AG08396 (cell line): ENCODE data around the gene FLNA.
"Not testable (repeated sequence)": the region's sequence is repeated elsewhere in the genome, so short reads cannot be mapped to it uniquely, and the experiment has no call there.

Experiments
- DNase-seq: peaks from one replicate; pipeline ENCODE4 v3.0.0; 2012; ENCODE audit warnings: low spot score, mixed read lengths

The FLNA gene

DNA sequence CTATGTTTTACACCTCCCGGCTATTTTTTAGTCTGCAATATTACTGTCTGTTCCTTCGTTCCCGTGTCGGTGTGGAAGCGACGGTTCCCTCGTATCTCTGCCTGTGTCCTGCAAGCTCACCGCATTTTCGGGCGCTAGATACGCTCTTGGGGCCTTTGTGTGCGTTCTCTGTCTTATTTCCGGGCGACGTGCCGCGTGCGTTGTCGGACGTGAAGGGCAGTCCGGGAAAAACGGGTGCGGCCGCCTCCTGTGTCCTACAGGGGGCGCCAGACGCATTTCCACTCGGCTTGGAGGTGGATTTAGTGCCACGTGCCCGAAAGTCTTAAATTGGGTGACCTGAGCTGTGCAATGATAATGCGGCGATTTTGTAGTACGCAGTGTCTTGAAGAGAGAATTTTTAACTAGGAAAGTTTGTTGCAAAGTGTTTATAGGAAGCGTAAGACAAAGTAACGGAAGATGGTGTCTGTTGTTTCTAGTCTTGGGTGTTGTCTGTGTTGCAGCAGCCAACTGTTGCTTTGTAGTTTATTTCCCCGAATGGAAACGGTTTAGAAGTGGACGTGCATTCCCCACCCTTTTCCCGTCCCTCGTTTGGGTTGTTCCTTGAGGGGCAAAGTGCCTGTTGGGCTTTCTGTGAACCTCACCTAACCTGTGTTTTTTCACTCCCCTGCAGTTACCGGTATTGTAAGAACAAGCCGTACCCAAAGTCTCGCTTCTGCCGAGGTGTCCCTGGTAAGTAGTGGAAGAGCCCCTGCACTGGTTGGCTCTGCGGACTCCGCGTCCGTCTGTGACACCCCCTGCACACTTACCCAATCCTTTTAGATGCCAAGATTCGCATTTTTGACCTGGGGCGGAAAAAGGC, 24.5 kb upstream of the FLNA start:
- no peak for DNase-seq

DNA sequence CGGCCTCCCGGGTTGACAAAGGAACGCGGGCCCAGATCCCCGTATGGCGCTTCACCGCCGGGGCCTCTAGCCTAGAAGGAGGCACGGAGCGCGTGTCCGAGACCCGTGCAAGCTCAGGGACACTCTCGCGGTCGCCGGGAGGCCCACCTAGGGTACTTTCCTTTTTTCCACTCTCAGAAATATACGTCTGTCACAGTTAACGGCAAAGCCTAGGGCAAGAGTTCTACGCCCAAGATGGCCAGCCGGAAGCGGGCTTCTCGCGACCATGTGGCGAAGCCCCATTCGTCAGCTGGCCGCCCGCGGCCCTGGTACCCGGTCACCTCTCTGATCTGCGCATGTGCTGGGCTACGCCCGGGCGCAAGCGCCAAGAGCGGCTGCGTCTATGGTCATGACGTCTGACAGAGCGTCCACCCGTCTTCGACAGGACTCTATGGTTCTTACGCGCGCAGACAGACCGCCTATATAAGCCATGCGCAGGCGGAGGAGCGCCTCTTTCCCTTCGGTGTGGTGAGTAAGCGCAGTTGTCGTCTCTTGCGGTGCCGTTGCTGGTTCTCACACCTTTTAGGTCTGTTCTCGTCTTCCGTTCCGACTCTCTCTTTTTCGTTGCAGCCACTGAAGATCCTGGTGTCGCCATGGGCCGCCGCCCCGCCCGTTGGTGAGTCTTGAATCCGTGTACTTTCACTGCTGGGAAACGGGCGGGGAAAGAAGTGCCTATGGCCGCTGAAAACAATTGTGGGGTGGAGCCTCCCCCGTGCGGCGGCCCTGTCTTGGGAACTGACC, 23.6 kb upstream of the FLNA start, which contains the start of gene RPL10:
Gene RPL10, plus strand, starts transcription at position 490 of the 780 bp plus-strand sequence. Its CDS starts 143 bp downstream, at position 633.
- peak; percentile 97 for DNase-seq

DNA sequence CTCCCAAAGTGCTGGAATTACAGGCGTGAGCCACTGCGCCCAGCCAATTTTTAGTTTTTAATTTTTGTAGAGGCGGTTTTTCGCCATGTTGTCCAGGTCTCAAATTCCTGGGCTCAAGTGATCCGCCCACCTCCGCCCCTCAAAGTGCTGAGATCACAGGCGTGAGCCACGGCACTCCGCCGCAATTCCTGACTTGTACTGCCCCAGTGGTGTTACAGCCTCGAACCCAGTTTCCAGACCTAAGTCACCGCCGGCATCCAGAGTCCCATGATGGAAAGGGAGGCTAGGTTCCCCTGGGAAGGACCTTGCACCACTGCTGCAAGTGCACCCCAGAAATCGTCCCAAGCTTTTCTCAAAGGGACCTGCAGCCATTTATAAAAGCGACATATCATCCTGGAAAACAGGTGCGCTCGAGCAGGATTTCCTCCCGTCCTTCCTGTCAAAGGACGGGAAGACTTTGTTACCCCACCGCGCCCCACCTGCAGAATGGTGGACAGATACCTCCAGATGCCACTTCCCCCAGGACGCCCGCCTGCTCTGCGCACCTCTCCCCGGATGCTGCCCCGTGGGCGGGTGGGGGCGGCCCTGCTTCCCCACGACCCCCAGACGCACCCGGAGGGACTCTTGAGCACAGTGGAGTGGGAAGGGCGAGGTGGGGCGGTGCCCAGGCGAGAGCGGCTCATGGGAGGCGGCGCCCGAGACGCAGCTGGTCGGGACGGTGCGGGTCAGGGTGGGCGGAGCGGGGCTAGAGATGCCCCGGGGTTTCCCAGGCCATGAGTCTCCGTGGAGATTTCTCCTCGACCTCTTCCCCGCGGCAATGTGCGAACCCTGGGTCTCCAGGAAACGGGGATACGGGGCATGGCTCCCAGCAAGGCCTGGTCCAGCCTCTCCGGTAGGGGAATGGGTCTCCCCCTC, 22.8 kb upstream of the FLNA start:
- peak; percentile 68 for DNase-seq

DNA sequence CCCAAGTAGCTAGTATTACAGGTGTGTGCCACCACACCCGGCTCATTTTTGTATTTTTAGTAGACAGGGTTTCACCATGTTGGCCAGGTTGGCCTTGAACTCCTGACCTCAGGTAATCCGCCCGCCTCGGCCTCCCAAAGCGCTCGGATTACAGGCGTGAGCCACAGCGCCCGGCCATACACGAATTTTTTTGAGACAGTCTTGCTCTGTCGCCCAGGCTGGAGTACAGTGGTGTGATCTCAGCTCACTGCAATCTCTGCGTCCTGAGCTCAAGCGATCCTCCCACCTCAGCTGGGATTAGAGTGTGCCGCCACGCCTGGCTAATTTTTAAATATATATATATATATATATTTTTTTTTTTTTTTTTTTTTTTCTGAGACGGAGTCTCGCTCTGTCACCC, 21.9 kb upstream of the FLNA start:
- DNase-seq: not testable (repeated sequence)

DNA sequence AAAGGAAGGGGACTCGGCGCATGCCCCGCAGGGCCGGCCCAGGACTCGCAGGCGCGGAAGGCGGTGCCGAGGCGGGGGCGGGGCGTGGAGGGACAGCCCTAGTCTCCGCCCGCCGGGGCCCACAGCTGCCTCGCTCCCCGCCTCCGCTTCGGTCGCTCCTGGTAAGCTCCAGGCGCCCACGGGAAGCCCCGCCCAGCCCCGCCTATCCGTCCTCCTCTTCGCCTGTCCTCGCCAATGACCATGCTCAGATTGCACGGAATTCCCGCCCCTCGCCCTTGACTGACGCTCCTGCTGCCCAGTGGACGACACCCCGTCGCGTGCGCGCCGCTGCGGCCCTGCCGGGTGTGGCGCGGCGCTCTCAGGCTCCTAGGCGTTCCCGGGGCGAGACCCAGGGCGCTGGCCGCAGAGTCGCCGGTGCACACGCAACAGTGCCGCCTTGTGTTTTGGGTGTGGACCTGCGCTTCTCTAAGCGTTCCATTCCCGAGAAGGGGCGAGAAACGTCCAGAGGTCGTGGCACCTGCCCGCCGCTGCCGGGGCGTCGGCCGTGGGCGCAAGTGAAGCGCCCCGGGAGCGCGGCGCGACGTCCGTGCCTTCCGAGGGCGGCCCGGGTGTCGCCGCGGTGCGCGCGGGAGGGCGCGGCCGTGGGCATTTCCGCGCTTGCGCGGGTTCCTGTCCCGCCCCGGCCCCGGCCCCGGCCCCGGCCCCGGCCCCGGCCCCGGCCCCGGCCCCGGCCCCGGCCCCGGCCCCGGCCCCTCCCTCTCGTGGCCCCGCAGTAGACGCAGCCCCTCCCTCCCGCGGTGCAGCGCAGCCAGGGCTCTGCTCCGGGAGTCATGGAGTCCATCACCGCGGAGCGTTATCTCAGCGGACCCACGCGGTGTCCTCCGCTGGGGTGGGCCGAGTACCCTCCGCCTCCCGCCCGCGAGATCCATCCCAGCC, 15.6 kb upstream of the FLNA start:
- DNase-seq: not testable (repeated sequence)

DNA sequence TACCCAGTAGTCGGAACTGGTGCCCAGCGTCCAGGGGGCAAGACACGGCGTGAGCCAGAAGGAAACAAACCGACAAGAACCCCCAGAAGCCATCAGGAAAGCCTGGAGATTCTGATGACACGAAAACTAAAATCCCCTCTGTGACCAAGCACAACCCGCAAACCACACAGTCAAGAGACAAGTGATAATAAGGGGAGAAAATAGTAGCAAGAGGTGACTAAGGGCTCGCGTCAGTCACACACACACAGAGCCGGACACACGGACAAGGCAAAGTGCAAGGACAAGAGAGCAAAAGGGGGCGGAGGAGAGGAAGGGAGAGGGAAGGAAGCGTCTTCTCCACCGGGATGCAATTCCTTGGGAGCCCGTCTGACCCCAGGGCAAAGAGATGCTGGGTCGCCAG, 14.2 kb upstream of the FLNA start:
- not testable (repeated sequence) for DNase-seq

DNA sequence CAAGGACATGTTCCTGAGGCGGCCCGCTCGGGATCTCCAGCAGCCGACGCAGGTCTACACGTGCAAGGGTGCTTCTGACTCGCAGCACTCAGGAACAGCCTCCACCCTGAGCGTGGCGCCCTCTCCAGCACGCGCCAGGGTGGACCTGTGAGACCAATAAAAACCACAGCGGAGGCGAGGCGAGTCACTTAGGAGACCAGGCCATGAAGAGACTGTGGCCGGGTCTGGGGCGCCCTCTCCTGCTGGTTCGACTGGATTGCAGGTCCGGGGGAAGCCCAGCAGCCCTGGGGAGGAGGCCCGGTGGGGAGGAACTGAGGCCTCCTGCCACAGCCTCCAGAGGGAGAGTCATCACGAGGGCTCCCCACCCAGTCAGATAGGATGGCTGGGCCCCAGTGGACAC, 13.7 kb upstream of the FLNA start:
- not testable (repeated sequence) for DNase-seq

DNA sequence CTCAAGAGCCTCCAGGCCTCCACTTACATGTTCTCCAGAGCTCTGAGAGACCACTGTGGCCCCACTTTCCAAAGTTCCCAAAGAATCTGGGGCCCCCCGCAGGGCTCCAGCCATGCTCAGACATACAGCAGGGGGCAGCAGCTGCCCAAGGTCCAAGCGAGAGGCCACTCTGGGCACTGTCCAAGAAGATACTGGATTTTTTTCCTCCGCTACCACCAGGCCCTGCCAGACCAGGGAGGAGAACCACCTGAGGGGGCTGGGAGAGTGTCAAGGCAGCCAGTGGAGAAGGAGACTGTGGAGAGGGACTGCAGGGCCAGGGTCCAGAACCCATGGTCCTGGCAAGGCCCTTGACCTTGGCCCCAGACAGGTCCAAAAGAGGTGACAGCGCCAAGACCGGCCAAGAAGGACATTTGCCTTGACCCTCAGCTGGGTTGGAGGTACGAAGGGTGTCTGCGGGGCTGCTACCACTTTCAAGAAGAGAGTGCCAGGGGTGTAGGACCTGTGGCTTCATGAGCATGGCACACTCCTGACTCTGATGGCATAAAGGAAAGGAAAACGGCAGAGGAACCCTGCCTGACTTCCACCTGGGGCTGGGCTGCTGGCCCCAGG, 10.0 kb upstream of the FLNA start:
- no peak for DNase-seq

DNA sequence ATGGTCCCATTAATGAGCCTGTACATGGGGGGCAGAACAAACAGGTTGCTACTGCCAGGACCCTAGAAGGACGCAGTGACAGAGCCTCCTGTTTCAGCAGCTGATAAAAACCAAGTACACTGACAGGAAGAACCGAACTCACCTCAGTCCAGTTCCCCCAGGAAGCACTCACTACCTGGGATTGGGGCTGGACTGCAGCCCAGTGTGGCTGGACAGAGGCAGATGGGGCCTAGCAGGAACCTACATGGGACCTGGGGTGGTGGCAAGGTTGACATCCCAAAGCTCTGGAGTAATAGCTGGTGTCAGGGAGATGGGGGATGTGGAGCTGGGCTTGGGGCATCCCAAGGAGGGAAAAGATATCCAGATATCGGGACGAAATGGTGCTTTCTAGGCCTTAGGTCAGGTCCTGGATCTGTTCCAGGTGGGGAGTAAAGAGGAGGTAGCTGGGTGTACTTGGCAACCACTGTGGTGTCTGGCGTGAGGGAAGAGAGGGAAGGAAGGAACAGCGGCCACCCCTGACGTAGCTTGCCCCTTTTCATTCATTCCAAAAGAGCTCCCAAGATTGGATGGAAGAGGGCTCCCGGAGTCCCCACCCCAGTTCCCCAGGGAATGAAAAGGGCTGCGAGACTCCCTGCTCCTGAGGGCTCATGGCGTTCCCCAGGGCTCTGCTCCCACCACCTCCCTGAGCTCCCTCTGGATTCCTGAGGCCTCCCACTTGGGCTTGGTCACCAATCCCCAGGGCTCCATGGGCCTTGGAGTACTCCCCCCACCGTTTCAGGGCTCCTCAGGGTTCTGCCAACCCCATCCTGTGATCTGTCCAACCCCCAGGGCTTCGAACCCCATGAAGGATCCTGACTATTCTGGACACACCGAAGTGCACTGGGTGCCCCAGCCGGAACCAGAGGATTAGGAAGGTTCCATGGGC, 9.2 kb upstream of the FLNA start:
- no peak for DNase-seq

DNA sequence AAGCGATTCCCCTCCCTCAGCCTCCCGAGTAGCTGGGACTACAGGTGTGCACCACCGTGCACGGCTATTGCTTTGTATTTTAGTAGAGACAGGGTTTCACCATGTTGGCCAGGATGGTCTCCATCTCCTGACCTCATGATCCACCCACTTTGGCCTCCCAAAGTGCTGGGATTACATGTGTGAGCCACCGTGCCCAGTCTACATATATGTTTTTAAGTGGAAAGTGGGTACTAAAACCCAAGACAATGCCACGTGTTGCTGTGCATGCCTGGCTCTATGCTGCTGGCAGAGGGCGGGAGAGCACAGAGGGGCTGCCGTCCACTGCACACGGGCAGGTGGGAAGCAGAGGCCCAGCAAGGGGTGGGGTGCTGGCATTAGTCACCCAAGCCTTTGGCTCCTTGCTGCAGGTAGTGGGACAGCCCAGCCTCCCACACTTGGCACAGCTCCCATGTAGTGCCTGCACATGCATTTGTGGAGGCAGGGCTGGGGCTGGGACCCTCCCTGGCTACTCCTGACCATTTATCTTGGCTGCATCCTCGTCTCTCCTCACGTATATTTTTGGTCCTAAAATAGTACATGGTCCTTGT, 8.1 kb upstream of the FLNA start:
- DNase-seq: no peak

DNA sequence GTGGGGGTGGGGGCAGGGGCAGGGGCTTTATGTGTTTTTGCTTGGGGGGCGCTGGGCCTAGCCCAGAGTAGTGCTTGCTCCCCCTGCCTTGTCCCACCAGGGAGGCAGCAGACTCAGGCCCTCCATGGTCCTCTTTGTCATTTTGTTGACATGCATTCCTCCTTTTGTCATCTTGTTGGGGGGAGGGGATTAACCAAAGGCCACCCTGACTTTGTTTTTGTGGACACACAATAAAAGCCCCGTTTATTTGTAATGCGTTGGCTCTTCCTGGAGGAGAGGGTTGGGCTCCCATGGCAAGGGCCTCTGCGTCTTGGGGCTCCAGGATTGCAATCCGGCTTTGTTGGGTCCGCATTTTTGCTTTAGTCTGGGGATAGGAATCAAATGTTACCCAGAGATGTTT, 6.8 kb upstream of the FLNA start:
- no peak for DNase-seq

DNA sequence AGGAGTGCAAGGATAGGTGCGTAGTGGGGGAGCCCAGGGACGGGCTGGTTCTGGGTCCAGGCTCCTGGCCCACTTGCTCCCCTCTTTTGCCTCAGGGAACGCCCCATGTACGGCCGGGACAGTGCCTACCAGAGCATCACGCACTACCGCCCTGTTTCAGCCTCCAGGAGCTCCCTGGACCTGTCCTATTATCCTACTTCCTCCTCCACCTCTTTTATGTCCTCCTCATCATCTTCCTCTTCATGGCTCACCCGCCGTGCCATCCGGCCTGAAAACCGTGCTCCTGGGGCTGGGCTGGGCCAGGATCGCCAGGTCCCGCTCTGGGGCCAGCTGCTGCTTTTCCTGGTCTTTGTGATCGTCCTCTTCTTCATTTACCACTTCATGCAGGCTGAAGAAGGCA, 6.4 kb upstream of the FLNA start:
- DNase-seq: no peak

DNA sequence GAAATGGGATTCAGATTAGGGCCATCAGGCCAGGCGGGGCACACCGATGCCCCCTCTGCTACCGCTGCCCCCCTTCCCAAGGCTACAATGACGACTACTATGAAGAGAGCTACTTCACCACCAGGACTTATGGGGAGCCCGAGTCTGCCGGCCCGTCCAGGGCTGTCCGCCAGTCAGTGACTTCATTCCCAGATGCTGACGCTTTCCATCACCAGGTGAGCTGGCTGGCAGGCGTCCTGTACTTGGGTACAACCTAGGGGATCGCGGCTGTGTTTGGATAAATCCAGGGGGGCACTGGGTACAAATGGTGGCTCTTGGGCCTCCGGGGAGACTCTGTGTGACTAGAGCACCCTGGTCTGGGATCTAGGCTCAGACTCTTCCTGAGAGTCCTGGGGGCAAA, 5.7 kb upstream of the FLNA start:
- DNase-seq: no peak

DNA sequence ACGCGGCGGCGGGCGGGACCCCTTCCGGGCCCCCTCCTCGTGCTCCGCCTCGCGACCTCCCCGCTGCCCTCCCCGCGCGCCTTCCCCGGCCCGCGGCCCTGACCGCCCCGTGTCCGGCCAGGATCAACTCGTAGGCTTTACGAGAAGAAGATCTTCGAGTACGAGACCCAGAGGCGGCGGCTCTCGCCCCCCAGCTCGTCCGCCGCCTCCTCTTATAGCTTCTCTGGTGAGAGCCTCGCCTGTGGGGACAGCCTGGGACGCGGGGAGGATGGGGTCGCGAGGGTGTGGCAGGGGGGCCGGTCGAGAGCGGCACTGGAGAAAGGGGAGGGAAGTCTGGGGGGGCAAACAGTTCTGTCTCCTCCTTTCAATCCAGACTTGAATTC, 5.1 kb upstream of the FLNA start:
- DNase-seq: no peak

DNA sequence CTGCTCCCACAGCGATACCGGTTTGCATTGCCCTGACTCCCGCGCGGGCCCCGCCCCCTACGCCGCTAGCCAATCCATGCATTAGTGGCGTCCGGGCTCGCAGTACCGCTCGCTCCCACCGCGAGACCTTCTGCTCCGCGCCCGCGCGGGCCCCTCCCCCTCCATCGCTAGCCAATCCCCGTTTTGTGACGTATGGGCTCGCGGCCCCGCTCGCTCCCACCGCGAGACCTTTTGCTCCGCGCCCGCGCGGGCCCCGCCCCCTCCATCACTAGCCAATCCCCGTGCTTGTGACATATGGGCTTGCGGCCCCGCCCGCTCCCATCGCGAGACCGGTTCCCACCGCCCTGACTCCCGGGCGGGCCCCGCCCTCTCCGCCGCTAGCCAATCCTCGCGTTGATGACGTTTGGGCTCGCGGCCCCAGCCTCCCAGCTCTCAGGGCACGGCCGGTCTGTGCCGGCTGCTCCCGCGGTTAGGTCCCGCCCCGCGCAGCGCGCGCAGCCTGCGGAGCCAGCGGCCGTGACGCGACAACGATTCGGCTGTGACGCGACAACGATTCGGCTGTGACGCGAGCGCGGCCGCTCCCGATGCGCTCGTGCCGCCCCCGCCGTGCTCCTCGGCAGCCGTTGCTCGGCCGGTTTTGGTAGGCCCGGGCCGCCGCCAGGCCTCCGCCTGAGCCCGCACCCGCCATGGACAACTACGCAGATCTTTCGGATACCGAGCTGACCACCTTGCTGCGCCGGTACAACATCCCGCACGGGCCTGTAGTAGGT, 4.5 kb upstream of the FLNA start, which contains the start of gene EMD:
Gene EMD, plus strand, starts transcription at position 497 of the 770 bp plus-strand sequence. Its CDS starts 190 bp downstream, at position 687.
- peak; percentile 91 for DNase-seq

DNA sequence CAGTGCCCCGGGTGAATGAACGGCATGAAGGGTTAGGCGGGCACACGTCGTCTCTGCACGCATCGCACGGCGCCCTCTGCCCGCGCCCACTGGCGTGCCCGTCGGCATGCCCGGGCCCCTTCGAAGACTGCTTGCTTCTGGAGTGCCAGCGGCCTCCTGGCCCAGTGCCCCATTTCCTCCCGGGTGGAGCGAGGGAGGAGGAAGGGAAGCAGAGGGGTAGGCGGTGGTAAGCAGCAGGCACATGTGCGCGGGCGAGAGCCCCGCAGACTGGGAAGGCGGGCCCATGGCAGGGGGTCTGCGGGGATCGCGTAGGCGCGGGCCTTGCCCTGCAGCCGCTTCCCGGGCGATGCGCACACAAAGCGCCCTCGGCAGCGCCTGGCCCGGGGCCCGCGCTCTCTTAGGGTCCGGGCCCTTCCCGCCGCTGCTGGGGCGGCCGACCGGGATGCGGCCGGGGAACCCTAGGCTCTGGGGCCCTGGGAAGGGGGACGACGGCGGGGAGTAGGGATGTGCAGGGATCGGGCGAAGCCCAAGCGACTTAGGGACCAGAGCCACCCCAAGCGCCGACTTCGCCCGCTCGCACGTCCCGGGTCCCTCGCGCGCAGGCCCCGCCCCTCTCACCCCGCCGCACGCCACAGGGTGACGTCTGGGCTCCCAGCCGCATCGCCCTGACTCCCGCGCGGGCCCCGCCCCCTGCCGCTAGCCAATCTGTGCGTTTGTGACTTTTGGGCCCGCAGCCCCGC, 3.8 kb upstream of the FLNA start:
- DNase-seq: no peak

DNA sequence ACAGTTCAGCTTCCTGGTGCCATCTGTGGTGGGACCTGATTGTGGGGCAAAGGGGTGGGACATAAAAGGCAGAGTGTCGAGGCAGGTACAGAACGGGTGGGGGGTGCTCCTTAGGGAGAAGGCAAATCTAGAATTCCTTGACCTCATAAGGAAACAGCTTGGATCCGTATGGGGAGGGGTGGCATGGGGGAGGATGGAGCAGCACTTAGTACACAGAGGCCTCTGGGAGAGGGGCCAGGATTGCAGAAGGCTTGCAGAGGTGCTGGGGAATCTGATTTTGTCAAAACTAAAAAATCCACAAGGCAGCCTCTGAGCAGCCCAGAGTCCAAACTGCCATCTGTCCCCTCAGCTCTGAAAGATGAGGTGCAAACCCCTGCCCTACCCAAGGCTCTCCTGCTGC, 2.3 kb upstream of the FLNA start:
- DNase-seq: no peak

DNA sequence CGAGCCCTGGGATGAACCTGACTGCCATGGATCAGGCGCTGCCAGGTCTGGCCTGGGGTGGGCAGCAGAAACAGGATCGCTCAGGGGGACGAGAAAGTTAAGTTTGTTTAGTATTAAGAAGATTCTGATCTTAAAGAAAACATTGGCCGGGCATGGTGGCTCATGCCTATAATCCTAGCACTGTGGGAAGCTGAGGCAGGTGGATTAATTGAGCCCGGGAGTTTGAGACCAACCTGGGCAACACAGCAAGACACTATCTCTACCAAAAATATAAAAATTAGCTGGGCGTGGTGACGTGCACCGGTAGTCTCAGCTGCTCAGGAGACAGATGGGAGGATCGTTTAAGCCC, 696 bp upstream of the FLNA start:
- no peak for DNase-seq
